SIG-M5 (cell line): ENCODE data around the gene RALGAPA1.

Source experiments
- DNase-seq: peaks from one replicate; lab custom pipeline; 2025; lab: John Stamatoyannopoulos, UW

RALGAPA1 gene

GRCh38 chr14:35534873-35535482 is 274.1 kb downstream of the RALGAPA1 start:
- DNase-seq: no peak

DNA sequence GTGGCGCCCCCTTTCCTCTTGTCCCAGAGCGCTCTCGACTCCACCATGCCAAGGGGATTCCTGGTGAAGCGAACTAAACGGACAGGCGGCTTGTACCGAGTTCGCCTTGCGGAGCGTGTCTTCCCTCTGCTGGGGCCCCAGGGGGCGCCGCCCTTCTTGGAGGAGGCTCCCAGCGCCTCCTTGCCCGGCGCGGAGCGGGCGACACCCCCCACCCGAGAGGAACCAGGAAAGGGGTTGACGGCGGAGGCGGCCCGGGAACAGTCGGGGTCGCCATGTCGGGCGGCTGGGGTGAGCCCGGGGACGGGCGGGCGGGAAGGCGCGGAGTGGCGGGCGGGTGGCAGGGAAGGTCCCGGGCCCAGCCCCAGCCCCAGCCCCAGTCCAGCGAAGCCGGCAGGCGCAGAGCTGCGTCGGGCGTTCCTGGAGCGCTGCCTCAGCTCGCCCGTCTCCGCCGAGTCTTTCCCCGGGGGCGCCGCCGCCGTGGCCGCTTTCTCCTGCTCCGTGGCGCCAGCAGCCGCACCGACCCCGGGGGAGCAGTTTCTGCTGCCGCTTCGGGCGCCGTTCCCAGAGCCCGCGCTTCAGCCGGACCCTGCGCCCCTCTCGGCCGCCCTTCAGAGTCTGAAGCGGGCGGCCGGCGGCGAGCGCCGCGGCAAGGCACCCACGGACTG is 274.8 kb downstream of the RALGAPA1 start:
- no peak for DNase-seq

DNA sequence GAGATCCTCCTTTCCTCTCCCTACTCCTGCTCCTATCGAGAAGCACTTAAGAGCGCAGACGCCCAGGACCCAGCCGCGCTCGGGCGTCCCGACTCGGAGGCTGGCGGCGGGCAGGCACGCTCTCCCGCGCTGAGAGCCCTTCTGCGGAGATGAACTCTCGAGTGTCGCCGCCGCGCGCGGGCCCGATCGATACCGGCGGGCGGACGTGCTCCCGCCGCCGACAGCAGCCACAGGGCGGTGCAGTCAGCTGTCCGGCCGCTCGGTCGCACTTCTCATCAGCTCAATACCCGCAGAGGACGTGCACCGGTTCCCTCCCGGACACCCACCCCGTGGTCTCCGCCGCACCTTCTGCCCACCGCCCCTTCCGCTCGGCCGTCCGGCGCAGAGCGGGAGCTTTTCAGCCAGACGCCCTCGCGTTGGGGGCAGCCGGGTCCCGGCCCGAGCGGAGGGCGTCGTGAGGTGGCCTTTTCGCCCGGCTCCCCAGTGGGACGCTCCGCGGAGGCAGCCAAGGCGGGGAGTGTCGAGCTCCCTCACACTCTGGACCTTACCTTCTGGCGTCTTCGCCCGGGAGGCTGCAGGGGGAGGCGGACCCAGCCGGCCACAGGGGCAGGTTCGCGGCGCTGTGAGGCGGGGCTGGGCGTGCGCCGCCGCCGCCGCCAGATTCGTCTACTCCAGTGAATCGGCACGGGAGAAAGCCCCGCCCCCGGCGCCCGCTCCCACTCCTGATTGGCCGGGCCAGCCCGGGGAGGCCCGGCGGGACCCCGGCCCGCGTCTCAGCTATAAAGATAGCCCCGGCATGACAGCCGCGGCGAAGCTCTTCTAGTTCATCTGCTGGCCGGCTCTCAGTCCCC is 275.5 kb downstream of the RALGAPA1 start, which contains the start of gene INSM2:
INSM2 (plus strand) TSS at position 808 of the 851 bp plus-strand sequence. CDS start 89 bp downstream, outside the sequence.
- no peak for DNase-seq

GRCh38 chr14:35532783-35533356 is 276.2 kb downstream of the RALGAPA1 start:
- no peak for DNase-seq

DNA sequence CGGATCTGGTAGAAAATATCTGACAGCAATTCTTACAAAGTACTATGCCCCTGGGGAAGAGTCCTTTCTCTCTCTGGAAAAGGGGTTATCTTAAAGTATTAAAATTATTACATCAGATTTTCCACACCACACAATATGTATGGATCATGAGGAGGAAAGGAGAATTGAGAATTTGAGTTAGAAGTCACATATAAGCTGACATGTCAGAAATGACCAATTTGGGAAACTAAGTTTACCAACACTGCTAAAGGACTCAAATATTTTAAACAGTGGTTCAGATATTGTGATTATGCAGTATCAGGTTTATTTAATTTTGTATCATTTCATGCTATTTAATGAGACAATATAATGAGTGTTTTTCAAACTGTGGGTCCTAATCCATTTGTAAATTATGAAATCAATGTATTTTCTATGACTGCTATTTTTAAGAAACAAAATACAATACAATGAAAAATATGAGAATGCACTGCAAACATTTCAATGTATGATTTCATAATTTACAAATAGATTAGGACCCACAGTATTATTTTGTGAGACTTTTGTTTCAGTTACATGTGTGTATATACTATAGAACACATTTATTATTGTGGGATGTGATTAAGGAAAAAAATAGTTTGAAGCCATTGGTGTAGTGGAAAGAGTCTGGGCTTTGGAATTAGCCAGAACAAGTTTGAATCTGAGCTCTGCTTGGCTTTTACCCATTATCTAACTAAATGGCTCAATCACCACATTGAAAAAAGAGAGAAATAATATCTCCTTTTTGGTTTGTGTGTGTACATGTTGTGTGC is 276.9 kb downstream of the RALGAPA1 start:
- no peak for DNase-seq

DNA sequence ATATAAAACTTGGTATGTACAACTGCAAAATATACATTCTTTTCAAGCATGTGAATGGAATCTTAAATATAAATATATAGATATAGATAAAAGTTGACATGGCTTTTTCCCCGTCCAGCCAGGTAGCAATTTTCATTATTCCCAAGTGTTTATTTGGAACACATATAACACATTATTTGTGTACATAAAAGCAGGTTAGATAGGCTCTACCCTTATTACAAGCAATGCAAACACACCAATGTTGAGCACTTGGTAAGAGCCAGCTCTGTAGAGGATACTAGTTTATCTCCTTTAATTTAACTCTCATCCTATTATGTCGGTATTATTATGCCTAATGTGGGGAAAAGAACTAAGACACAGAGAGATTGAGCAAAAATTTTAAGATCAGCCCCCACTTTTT is 282.1 kb downstream of the RALGAPA1 start:
- DNase-seq: no peak

- DNase-seq: no peak
These were observed 283.4 kb downstream of the RALGAPA1 start for GRCh38 chr14:35525695-35526094.

- no peak for DNase-seq
These were observed 289.1 kb downstream of the RALGAPA1 start for GRCh38 chr14:35519986-35520385.

GRCh38 chr14:35515916-35516315 is 293.2 kb downstream of the RALGAPA1 start:
- no peak for DNase-seq

GRCh38 chr14:35512765-35513164 is 296.3 kb downstream of the RALGAPA1 start:
- no peak for DNase-seq

DNA sequence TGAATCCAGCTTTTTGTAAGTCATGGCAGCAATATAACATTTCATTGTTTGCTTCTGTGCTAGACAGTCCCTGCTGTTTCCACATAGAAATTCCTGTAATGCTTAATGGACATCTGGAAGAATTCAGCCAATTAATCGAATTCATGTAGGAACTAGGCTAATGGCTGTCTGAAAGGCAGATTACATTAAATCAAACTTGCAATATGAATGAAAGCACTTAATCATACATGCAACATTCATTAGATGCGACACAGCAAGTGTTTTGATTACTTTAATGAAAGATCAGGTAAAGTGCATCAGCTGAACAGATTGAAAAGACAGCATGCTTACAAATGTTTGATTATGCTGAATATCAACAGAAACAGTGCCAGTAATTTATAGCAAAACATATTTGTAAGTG is 299.2 kb downstream of the RALGAPA1 start:
- DNase-seq: no peak

- DNase-seq: no peak
These were observed 302.2 kb downstream of the RALGAPA1 start for GRCh38 chr14:35506927-35507326.

- no peak for DNase-seq
These were observed 302.6 kb downstream of the RALGAPA1 start for GRCh38 chr14:35506461-35506860.

- DNase-seq: no peak
These were observed 304.8 kb downstream of the RALGAPA1 start for GRCh38 chr14:35504260-35504659.

DNA sequence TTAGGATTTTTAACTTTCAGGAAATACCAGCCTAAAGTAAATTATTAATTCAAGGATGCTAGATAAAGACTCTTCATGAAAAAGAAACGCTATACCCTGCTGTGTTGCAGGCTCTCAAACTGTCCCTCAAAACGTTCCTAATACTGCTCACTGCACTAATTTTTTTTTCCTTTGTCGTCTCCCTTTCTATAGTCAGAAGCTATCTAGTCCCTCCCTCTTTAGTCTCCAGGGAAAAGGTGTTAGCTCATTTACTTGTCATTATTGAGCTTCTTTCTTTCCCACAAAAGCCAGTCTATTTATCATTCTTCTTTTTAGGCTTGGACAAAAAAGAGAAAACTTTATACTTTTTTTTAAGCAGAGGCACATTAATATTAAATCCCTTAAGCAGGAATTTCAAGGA is 305.4 kb downstream of the RALGAPA1 start:
- DNase-seq: no peak

DNA sequence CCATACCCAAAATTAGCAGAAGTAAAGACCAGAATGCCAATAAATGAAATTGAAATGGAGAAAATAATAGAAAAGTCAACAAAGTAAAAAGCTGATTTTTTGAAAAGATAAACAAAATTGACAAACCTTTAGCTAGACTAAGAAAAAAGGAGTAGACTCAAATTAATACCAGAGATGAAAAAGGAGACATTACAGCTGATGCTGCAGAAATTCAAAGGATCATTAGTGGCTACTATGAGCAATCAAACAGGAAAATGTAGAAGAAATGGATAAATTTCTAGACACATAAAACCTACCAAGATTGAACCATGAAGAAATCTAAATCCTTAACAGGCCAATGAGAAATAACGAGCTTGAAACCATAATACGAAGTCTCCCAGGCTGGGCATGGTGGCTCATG is 309.9 kb downstream of the RALGAPA1 start:
- DNase-seq: no peak

GRCh38 chr14:35495278-35495677 is 313.8 kb downstream of the RALGAPA1 start:
- no peak for DNase-seq

DNA sequence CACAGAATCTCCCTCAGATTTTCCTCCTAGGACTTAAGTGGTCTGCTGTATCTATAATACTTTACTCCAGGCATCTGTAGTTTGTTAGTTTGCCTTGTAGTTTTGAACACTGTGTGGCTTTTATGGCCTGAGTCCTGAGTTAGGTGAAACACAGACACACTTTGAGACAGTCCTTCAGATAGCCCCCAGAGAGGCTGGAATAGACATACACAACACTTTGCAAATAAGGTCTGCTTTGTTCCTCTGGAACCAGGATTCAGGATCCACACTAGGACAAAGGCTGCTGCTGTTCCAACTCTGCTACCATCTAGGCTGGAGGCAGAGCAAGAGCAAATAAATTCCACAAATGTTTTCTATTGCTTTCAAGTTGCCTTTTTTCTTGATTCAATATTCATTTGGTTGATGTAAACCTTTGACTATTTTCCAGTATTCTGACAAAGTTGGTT is 316.5 kb downstream of the RALGAPA1 start:
- no peak for DNase-seq
